Neural cell (in vitro differentiated cells): ENCODE results near the gene PDE7B. TPM values are rescaled to one million over a fixed set of nuclear protein-coding genes. Genes with fewer than 3 reads are reported as not detected.

ENCODE experiments used
- H2AFZ ChIP-seq: fragments of 200-600, 300-800 bp; sonication (generic), shearing (Covaris generic); 2 replicates; pipeline ENCODE4 v1.6.0; 2014; ENCODE audit warnings: low read depth, mild to moderate bottlenecking, antibody characterized with exemption, low read length, moderate library complexity
- H3F3A ChIP-seq: fragments of 200-600 bp; shearing (Covaris generic); 2 replicates; pipeline ENCODE4 v1.6.1; 2016; ENCODE audit warnings: mild to moderate bottlenecking, moderate library complexity, mixed read lengths, antibody characterized with exemption, low read length; ENCODE audit not compliant: insufficient read depth, poor library complexity, severe bottlenecking
- H3K27ac ChIP-seq: fragments of 200-600, 300-800 bp; sonication (generic), shearing (Covaris generic); 2 replicates; pipeline ENCODE4 v1.5.1; 2014; ENCODE audit warnings: mild to moderate bottlenecking, low read length, moderate library complexity
- H3K27me3 ChIP-seq: fragments of 300-800, 200-600 bp; sonication (generic), shearing (Covaris generic); 2 replicates; pipeline ENCODE4 v1.6.0; 2014; ENCODE audit warnings: mild to moderate bottlenecking, low read depth, low read length, moderate library complexity; ENCODE audit not compliant: insufficient read depth
- H3K36me3 ChIP-seq: fragments of 300-800, 200-600 bp; sonication (generic), shearing (Covaris generic); 2 replicates; pipeline ENCODE4 v1.5.1; 2014; ENCODE audit warnings: mild to moderate bottlenecking, antibody characterized with exemption, low read length, moderate library complexity; ENCODE audit not compliant: insufficient read depth
- H3K4me2 ChIP-seq: fragments of 300-800, 200-600 bp; sonication (generic), shearing (Covaris generic); 2 replicates; pipeline ENCODE4 v1.6.0; 2014; ENCODE audit warnings: mild to moderate bottlenecking, low read length
- H3K4me3 ChIP-seq: fragments of 300-800, 200-600 bp; sonication (generic), shearing (Covaris generic); 2 replicates; pipeline ENCODE4 v1.5.1; 2014; ENCODE audit warnings: mild to moderate bottlenecking, low read length, moderate library complexity
- H3K79me2 ChIP-seq: fragments of 200-600 bp; shearing (Covaris generic); replicated peaks from 2 replicates; pipeline ENCODE4 v1.6.0; 2014; ENCODE audit warnings: mild to moderate bottlenecking, low read length, moderate library complexity; ENCODE audit not compliant: insufficient read depth
- H3K9ac ChIP-seq: fragments of 300-800, 200-600 bp; sonication (generic), shearing (Covaris generic); 2 replicates; pipeline ENCODE4 v1.6.1; 2016; ENCODE audit warnings: mild to moderate bottlenecking, low read length, mixed read lengths
- H3K9me2 ChIP-seq: fragments of 200-600 bp; shearing (Covaris generic); 2 replicates; pipeline ENCODE4 v1.6.1; 2016; ENCODE audit warnings: mild to moderate bottlenecking, low read length, mixed read lengths; ENCODE audit not compliant: insufficient read depth
- H3K9me3 ChIP-seq: fragments of 200-600, 300-800 bp; sonication (generic), shearing (Covaris generic); 2 replicates; pipeline ENCODE4 v1.6.1; 2016; ENCODE audit warnings: mild to moderate bottlenecking, mixed run types, low read length, moderate library complexity, mixed read lengths
- H4K20me1 ChIP-seq: fragments of 200-600 bp; shearing (Covaris generic); 2 replicates; pipeline ENCODE4 v1.6.1; 2016; ENCODE audit warnings: mild to moderate bottlenecking, mixed run types; ENCODE audit not compliant: insufficient read depth
- EP300 ChIP-seq: fragments of 450-650 bp; conservative IDR thresholded peaks from 2 replicates; pipeline ENCODE4 v1.6.1; 2014; ENCODE audit warnings: antibody characterized with exemption, mild to moderate bottlenecking, moderate library complexity; ENCODE audit not compliant: poor library complexity, severe bottlenecking
- EZH2 ChIP-seq: fragments of 200-600, 300-800 bp; shearing (Covaris generic), sonication (generic); IDR thresholded peaks from 2 replicates; pipeline ENCODE4 v1.6.1; 2014; ENCODE audit warnings: antibody characterized with exemption, low read length, borderline replicate concordance, mild to moderate bottlenecking; ENCODE audit not compliant: insufficient read depth, poor library complexity, severe bottlenecking
- MXI1 ChIP-seq: fragments of 450-650 bp; conservative IDR thresholded peaks from 2 replicates; pipeline ENCODE4 v1.6.1; 2014; ENCODE audit warnings: antibody characterized with exemption, mild to moderate bottlenecking; ENCODE audit not compliant: poor library complexity, severe bottlenecking
- POLR2AphosphoS5 ChIP-seq: IDR thresholded peaks from 2 replicates; pipeline ENCODE4 v1.6.1; 2012
- RAD21 ChIP-seq: fragments of 450-650 bp; conservative IDR thresholded peaks from 2 replicates; pipeline ENCODE4 v1.6.1; 2014; ENCODE audit warnings: antibody characterized with exemption, mild to moderate bottlenecking, moderate library complexity
- SMC3 ChIP-seq: fragments of 450-650 bp; conservative IDR thresholded peaks from 2 replicates; pipeline ENCODE4 v1.6.1; 2014; ENCODE audit warnings: antibody characterized with exemption, mild to moderate bottlenecking, moderate library complexity; ENCODE audit not compliant: poor library complexity
- TAF1 ChIP-seq: IDR thresholded peaks from 2 replicates; pipeline ENCODE4 v1.6.1; 2012; ENCODE audit warnings: low read depth
- polyA plus RNA-seq: library from polyadenylated mRNA; depleted of rRNA; stranded (reverse); fragments of >200 nt; gene quantifications from 2 replicates; pipeline ENCODE4 v1.2.3, GENCODE V29; 2014
- TF ChIP-seq, protein P1 (sequence below): IDR thresholded peaks from 2 replicates; pipeline ENCODE4 v1.6.1; 2012; ENCODE audit warnings: borderline replicate concordance
- TF ChIP-seq, protein P2 (sequence below): fragments of 450-650 bp; IDR thresholded peaks from 2 replicates; pipeline ENCODE4 v1.5.1; 2014; ENCODE audit warnings: antibody characterized with exemption, mild to moderate bottlenecking, moderate library complexity; ENCODE audit not compliant: poor library complexity, severe bottlenecking

PDE7B gene
- polyA plus RNA-seq, 1 donor from 2014 or later, result 5.9 TPM

DNA sequence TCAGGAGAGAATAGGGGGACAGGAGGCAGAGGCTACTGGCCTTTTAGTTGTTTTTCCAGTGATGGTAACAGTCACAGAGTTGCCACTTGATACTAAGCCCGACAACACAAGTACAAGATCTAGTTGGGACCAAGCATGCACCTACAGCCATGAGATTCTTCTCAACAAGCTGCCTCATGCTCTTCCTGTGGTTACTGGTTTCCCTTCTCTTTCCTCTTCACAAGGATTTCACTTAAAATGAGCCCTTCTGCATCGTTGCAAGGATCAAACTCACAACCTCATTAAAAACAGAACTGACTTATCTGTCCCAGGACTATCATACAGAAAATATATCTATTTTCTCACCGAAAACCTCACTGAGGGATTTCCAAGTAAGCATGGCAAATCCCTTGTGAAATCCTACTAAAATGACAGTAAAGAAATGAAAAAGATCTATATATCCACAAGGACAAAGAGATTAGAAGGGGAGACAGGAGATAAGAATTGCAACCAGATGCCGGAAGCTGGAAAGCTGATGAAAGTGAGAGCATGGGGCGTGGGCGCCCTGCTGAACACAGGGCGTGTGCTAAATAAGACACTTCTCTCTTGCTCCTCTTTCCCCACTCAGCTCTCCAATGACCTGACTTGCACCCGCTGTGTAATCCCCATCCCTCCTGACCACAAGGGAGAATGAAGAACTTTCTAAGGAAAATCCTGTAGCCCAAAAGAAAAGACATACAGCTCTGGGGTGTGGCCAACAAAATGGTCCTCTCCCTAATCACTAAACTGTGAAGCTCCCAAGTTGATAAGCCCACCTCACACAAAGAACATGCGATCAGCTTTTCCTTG, 385.2 kb downstream of the PDE7B start:
- Histone ChIP-seq H3K4me3 (no peak overlapping the region), H3K27ac (no peak overlapping the region), H3K9me3 (no peaks in the 10 kb centered on the region), H3K27me3 (no peaks in the 10 kb centered on the region), H4K20me1 (no peaks in the 10 kb centered on the region), H2AFZ (no peak overlapping the region), H3K79me2 (no peaks in the 10 kb centered on the region), H3K36me3 (no peaks in the 10 kb centered on the region), H3K9ac (no peak overlapping the region), H3K9me2 (no peaks in the 10 kb centered on the region), H3F3A (no peaks in the 10 kb centered on the region), H3K4me2 (no peak overlapping the region)
- TF ChIP-seq EZH2, result no peak
- TF ChIP-seq, protein P1, sequence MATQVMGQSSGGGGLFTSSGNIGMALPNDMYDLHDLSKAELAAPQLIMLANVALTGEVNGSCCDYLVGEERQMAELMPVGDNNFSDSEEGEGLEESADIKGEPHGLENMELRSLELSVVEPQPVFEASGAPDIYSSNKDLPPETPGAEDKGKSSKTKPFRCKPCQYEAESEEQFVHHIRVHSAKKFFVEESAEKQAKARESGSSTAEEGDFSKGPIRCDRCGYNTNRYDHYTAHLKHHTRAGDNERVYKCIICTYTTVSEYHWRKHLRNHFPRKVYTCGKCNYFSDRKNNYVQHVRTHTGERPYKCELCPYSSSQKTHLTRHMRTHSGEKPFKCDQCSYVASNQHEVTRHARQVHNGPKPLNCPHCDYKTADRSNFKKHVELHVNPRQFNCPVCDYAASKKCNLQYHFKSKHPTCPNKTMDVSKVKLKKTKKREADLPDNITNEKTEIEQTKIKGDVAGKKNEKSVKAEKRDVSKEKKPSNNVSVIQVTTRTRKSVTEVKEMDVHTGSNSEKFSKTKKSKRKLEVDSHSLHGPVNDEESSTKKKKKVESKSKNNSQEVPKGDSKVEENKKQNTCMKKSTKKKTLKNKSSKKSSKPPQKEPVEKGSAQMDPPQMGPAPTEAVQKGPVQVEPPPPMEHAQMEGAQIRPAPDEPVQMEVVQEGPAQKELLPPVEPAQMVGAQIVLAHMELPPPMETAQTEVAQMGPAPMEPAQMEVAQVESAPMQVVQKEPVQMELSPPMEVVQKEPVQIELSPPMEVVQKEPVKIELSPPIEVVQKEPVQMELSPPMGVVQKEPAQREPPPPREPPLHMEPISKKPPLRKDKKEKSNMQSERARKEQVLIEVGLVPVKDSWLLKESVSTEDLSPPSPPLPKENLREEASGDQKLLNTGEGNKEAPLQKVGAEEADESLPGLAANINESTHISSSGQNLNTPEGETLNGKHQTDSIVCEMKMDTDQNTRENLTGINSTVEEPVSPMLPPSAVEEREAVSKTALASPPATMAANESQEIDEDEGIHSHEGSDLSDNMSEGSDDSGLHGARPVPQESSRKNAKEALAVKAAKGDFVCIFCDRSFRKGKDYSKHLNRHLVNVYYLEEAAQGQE, result no peak
- TF ChIP-seq RAD21, result no peak
- TF ChIP-seq MXI1, result no peak
- TF ChIP-seq EP300, result no peak
- TF ChIP-seq TAF1, result no peak
- TF ChIP-seq POLR2AphosphoS5, result no peak
- TF ChIP-seq SMC3, result no peak
- TF ChIP-seq, protein P2, sequence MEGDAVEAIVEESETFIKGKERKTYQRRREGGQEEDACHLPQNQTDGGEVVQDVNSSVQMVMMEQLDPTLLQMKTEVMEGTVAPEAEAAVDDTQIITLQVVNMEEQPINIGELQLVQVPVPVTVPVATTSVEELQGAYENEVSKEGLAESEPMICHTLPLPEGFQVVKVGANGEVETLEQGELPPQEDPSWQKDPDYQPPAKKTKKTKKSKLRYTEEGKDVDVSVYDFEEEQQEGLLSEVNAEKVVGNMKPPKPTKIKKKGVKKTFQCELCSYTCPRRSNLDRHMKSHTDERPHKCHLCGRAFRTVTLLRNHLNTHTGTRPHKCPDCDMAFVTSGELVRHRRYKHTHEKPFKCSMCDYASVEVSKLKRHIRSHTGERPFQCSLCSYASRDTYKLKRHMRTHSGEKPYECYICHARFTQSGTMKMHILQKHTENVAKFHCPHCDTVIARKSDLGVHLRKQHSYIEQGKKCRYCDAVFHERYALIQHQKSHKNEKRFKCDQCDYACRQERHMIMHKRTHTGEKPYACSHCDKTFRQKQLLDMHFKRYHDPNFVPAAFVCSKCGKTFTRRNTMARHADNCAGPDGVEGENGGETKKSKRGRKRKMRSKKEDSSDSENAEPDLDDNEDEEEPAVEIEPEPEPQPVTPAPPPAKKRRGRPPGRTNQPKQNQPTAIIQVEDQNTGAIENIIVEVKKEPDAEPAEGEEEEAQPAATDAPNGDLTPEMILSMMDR, result no peak

DNA sequence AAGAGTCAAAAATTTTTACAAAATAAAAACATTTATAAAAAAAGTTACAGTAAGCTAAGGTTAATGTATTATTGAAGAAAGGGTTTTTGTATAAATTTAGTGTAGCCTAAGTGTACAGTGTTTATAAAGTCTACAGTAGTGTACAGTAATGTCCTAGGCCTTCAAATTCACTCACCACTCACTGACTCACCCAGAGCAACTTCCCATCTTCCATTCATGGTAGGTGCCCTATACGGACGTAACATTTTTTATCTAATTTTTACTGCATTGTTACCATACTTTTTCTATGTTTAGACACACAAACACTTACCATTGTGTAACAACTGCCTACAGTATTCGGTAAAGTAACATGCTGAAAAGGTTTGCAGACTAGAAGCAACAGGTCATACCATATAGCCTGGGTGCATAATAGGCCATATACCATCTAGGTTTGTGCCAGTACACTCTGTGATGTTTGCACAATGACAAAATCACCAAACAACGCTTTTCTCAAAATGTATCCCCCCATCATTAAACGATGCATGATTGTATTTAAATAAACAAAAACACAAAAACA, 392.6 kb downstream of the PDE7B start:
- H3K4me3 ChIP-seq, result no peak overlapping the region

More for the DNA sequence above, 392.6 kb downstream of the PDE7B start:
- H3K9me3 ChIP-seq, result no peaks in the 10 kb centered on the region
- no peaks in the 10 kb centered on the region for H4K20me1 ChIP-seq
- H3K9ac ChIP-seq, result no peak overlapping the region
- H3K27me3 ChIP-seq, result no peaks in the 10 kb centered on the region
- H3K27ac ChIP-seq, result no peak overlapping the region
- H3K79me2 ChIP-seq, result no peaks in the 10 kb centered on the region
- H3K4me2 ChIP-seq, result no peak overlapping the region
- H2AFZ ChIP-seq, result no peak overlapping the region
- no peaks in the 10 kb centered on the region for H3K9me2 ChIP-seq
- H3F3A ChIP-seq, result no peaks in the 10 kb centered on the region
- H3K36me3 ChIP-seq, result no peaks in the 10 kb centered on the region
- TF ChIP-seq EP300 (no peak), RAD21 (no peak), POLR2AphosphoS5 (no peak), EZH2 (no peak), SMC3 (no peak), MXI1 (no peak), TAF1 (no peak)
- TF ChIP-seq, protein P1, result no peak
- TF ChIP-seq, protein P2, result no peak
